ENCODE data around the gene SAA1.

DNA sequence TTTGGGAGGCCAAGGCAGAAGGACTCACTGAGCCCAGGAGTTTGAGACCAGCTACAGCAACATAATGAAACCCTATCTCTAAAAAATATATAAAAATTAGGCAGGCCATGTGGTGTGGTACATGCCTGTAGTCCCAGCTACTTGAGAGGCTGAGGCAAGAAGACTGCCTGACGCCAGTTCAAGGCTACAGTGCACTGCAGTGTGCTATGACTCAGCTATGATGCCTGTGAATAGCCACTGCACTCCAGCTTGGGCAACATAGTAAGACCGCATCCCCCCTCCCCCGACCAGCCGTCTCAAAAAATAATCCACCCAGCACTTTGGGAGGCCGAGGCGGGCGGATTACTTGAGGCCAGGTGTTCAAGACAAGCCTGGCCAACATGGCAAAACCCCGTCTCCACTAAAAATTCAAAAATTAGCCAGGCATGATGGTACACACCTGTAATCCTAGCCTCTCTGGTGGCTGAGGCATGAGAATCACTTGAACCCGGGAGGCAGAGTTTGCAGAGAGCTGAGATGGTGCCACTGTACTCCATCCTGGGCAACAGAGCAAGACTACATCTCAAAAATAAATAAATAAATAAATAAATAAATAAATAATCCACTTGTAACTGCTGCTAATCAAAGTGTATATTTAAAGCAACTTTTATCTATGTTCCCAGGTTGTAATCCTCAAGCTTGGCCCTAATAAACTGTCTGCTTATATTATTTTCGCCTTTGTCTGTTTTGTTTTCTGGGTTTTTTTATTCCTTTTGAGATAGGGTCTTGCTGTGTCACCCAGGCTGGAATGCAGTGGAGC is 48.1 kb downstream of the SAA1 start:
- no peak for TF ChIP-seq CTCF (conservative IDR thresholded peaks at IDR 0.05)
- TF ChIP-seq ZFX (IDR thresholded peaks at IDR 0.05): no peak

All from C4-2B (cell line).